HG02884 (cell line): ENCODE measurements around the gene PCDHB13.
"Not testable (repeated sequence)": the region's sequence is repeated elsewhere in the genome, so short reads cannot be mapped to it uniquely, and the experiment has no call there.

Experiments used
- ATAC-seq: cut with Tn5 transposase; IDR thresholded peaks from one replicate; pipeline ENCODE4 v1.9.1; 2021; ENCODE audit warnings: mild to moderate bottlenecking, moderate library complexity; ENCODE audit not compliant: unreplicated experiment

Gene PCDHB13

GRCh38 chr5:141213656-141214339 is at the start of gene PCDHB13:
Gene PCDHB13 (plus strand): TSS chr5:141213919. CDS start chr5:141214124, 205 bp downstream.
- not testable (repeated sequence) for ATAC-seq

- no peak for ATAC-seq
These were observed 41.1 kb upstream of the PCDHB13 start, which contains the start of gene PCDHB7 for GRCh38 chr5:141172381-141173204. Gene PCDHB7 (plus strand): TSS chr5:141172644. CDS start chr5:141172836, 192 bp downstream.

- ATAC-seq = not testable (repeated sequence)
These were observed 39.2 kb upstream of the PCDHB13 start for GRCh38 chr5:141174291-141175104.

- no peak for ATAC-seq
These were observed 37.8 kb upstream of the PCDHB13 start for GRCh38 chr5:141175933-141176332.

- not testable (repeated sequence) for ATAC-seq
These were observed 36.0 kb upstream of the PCDHB13 start, which contains the start of gene PCDHB8 for GRCh38 chr5:141177577-141178191. Gene PCDHB8 (plus strand): TSS chr5:141177790. CDS start chr5:141178035, 245 bp downstream.

GRCh38 chr5:141179371-141179770 is 34.3 kb upstream of the PCDHB13 start:
- not testable (repeated sequence) for ATAC-seq

GRCh38 chr5:141179876-141180275 is 33.8 kb upstream of the PCDHB13 start:
- not testable (repeated sequence) for ATAC-seq

- no peak for ATAC-seq
These were observed 33.4 kb upstream of the PCDHB13 start for GRCh38 chr5:141180313-141180712.

- no peak for ATAC-seq
These were observed 31.5 kb upstream of the PCDHB13 start, which contains the start of gene PCDHB16 for GRCh38 chr5:141182248-141182647. Gene PCDHB16 (plus strand): TSS chr5:141182387. CDS start chr5:141182560, 173 bp downstream.

- not testable (repeated sequence) for ATAC-seq
These were observed 29.4 kb upstream of the PCDHB13 start for GRCh38 chr5:141184117-141184855.

- no peak for ATAC-seq
These were observed 26.7 kb upstream of the PCDHB13 start, which contains the start of gene PCDHB9 for GRCh38 chr5:141186897-141187512. Gene PCDHB9 (plus strand): TSS chr5:141187161. CDS start chr5:141187319, 158 bp downstream.

GRCh38 chr5:141188682-141189081 is 25.0 kb upstream of the PCDHB13 start:
- not testable (repeated sequence) for ATAC-seq

GRCh38 chr5:141189131-141189530 is 24.6 kb upstream of the PCDHB13 start:
- not testable (repeated sequence) for ATAC-seq

GRCh38 chr5:141192110-141192725 is 21.5 kb upstream of the PCDHB13 start, which contains the start of gene PCDHB10:
Gene PCDHB10 (plus strand): TSS chr5:141192353. CDS start chr5:141192553, 200 bp downstream.
- no peak for ATAC-seq

GRCh38 chr5:141194332-141194731 is 19.4 kb upstream of the PCDHB13 start:
- not testable (repeated sequence) for ATAC-seq

- ATAC-seq = no peak
These were observed 17.4 kb upstream of the PCDHB13 start for GRCh38 chr5:141196363-141196762.

GRCh38 chr5:141199359-141200235 is 14.1 kb upstream of the PCDHB13 start, which contains the start of gene PCDHB11:
Gene PCDHB11 (plus strand): TSS chr5:141199627. CDS start chr5:141199775, 148 bp downstream.
- ATAC-seq = no peak
